ENCODE data around the gene ATP6V1G3.

Gene ATP6V1G3

DNA sequence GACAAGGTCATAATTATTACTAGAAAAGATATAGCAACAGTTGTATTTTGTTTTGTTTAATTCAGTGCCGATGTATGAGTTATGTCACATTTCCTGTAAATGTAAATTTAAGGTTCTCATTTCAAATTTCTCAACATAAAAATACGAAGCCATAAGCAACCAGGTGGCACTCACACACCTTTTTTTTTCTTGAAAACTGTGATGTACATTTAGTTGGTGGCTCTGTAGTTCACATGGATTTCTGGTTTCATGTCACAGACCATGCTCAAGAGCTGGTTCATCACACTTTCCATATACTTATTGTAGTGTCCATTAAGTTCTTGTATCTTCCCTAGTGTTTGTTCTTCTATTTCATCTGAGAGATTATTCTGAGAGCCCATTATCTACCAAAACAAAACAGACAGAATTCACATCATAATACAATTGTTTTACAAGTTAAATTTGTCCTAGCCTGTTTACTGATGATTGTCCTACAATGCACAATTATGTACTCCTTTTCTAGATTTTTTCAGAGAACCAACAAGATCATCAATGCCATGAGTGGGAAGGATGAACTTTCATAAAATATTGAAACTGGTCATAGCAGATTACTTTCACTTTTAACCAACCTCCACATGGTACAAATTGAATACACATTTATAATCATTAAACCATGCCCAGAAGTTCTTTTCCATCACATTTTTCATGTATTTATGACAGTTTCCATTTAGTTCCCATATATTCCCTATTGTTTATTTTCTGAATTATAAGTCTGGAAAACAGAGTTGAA lies 17.1 kb downstream of the ATP6V1G3 start:
- H3K79me2 ChIP-seq (ENCODE audit: insufficient read depth, low read length) = no peaks in the 10 kb centered on the region
- H3K4me1 ChIP-seq (ENCODE audit: insufficient read depth, low read length, severe bottlenecking) = peaks cover 55% of the 10 kb centered on the region
- H3K9me2 ChIP-seq (ENCODE audit: low read depth, low read length) = no peaks in the 10 kb centered on the region
- H3K27ac ChIP-seq (ENCODE audit: low read depth, low read length, poor library complexity, severe bottlenecking) = peak overlapping the region; percentile 29
- H3F3A ChIP-seq (ENCODE audit: insufficient read depth, low read length) = no peaks in the 10 kb centered on the region
- peak overlapping the region; percentile 6; the same call in 1 of the 2 replicates for H3K9ac ChIP-seq (ENCODE audit: low read length)
- H3K9me3 ChIP-seq (ENCODE audit: low read length) = no peaks in the 10 kb centered on the region
- TF ChIP-seq CTCF (IDR thresholded peaks at IDR 0.05; ENCODE audit: low read length) = peak; percentile 39; the same call in 1 of the 2 replicates
- no peak for TF ChIP-seq EZH2 (IDR thresholded peaks at IDR 0.05; ENCODE audit: borderline replicate concordance, low read length)
- peak overlapping the region; percentile 15 for H2AFZ ChIP-seq (ENCODE audit: low read length)
- no peak overlapping the region for H3K4me3 ChIP-seq (ENCODE audit: low read depth, low read length, poor library complexity, severe bottlenecking)
- H4K20me1 ChIP-seq (ENCODE audit: insufficient read depth, low read length) = no peaks in the 10 kb centered on the region
- no peaks in the 10 kb centered on the region for H3K36me3 ChIP-seq (ENCODE audit: insufficient read depth, low read length)
- no peaks in the 10 kb centered on the region for H3K27me3 ChIP-seq (ENCODE audit: insufficient read depth, low read length)
- H3K4me2 ChIP-seq (ENCODE audit: low read length) = peak overlapping the region; percentile 35

DNA sequence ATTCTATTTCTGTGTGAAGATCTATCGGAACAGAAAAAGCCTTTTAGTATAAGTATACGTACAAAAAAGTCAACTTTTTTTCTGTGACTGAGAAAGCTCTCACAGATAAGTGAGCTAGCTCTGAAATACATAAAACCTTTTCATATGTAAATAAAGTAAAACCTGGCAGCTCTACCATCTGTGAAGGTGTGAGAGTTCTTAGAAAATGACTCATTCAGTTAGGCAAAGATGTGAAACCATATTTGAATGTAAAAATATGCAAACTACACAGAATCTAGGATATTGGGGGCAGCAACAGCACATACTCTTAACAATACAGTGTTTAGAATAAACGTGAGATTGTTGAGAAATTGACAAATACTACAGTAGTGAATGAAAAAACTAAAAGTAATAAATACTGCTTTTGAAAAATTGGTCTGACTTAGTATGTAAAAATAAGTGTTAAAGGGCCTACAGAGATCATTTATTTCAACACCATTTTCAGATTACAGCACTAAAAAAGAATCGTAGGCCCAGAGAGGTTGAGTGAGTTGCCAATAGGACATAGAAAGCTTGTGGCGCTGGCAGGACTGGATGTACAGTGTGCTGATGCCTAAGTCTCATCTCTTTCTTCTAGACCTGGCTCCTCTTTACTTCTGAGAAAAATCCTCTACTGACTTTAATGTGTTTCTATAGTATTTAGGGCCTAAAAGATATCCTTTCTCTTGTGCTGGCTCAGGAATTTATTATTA lies 19.8 kb downstream of the ATP6V1G3 start:
- Histone ChIP-seq H3K9me3 (ENCODE audit: low read length) (no peaks in the 10 kb centered on the region), H2AFZ (ENCODE audit: low read length) (no peak overlapping the region), H3F3A (ENCODE audit: insufficient read depth, low read length) (no peaks in the 10 kb centered on the region), H3K4me2 (ENCODE audit: low read length) (no peak overlapping the region), H3K79me2 (ENCODE audit: insufficient read depth, low read length) (no peaks in the 10 kb centered on the region), H3K9ac (ENCODE audit: low read length) (no peak overlapping the region), H3K36me3 (ENCODE audit: insufficient read depth, low read length) (no peaks in the 10 kb centered on the region), H3K4me1 (ENCODE audit: insufficient read depth, low read length, severe bottlenecking) (peaks cover 55% of the 10 kb centered on the region), H3K9me2 (ENCODE audit: low read depth, low read length) (no peaks in the 10 kb centered on the region), H3K4me3 (ENCODE audit: low read depth, low read length, poor library complexity, severe bottlenecking) (no peak overlapping the region), H3K27me3 (ENCODE audit: insufficient read depth, low read length) (no peaks in the 10 kb centered on the region), H4K20me1 (ENCODE audit: insufficient read depth, low read length) (no peaks in the 10 kb centered on the region), H3K27ac (ENCODE audit: low read depth, low read length, poor library complexity, severe bottlenecking) (no peak overlapping the region)
- TF ChIP-seq CTCF (IDR thresholded peaks at IDR 0.05; ENCODE audit: low read length) = no peak
- TF ChIP-seq EZH2 (IDR thresholded peaks at IDR 0.05; ENCODE audit: borderline replicate concordance, low read length) = no peak

- Histone ChIP-seq H3K27ac (ENCODE audit: low read depth, low read length, poor library complexity, severe bottlenecking) (peak overlapping the region; percentile 0), H3K9me3 (ENCODE audit: low read length) (no peaks in the 10 kb centered on the region), H3K27me3 (ENCODE audit: insufficient read depth, low read length) (no peaks in the 10 kb centered on the region), H3K79me2 (ENCODE audit: insufficient read depth, low read length) (no peaks in the 10 kb centered on the region), H3K36me3 (ENCODE audit: insufficient read depth, low read length) (no peaks in the 10 kb centered on the region), H3K4me2 (ENCODE audit: low read length) (peak overlapping the region; percentile 30; the same call in 1 of the 2 replicates), H3K4me1 (ENCODE audit: insufficient read depth, low read length, severe bottlenecking) (peaks cover 51% of the 10 kb centered on the region), H3K9ac (ENCODE audit: low read length) (no peak overlapping the region; the same call in 1 of the 2 replicates), H4K20me1 (ENCODE audit: insufficient read depth, low read length) (no peaks in the 10 kb centered on the region), H3K4me3 (ENCODE audit: low read depth, low read length, poor library complexity, severe bottlenecking) (no peak overlapping the region), H3F3A (ENCODE audit: insufficient read depth, low read length) (no peaks in the 10 kb centered on the region), H2AFZ (ENCODE audit: low read length) (peak overlapping the region; percentile 67; the same call in 1 of the 2 replicates), H3K9me2 (ENCODE audit: low read depth, low read length) (no peaks in the 10 kb centered on the region)
- TF ChIP-seq CTCF (IDR thresholded peaks at IDR 0.05; ENCODE audit: low read length) = no peak
- TF ChIP-seq EZH2 (IDR thresholded peaks at IDR 0.05; ENCODE audit: borderline replicate concordance, low read length) = no peak
Measured at GRCh38 chr1:198519639-198520501, 20.6 kb downstream of the ATP6V1G3 start.
